Hematopoietic multipotent progenitor cell treated with erythropoietin and hydrocortisone succinate and interleukin-3 and kit ligand, for 15 days (in vitro differentiated cells): ENCODE data around the gene PROKR2.

Experiments used
- DNase-seq: peaks from one replicate; pipeline ENCODE4 v3.0.0-alpha.2; 2015; ENCODE audit warnings: low spot score

The PROKR2 gene

DNA sequence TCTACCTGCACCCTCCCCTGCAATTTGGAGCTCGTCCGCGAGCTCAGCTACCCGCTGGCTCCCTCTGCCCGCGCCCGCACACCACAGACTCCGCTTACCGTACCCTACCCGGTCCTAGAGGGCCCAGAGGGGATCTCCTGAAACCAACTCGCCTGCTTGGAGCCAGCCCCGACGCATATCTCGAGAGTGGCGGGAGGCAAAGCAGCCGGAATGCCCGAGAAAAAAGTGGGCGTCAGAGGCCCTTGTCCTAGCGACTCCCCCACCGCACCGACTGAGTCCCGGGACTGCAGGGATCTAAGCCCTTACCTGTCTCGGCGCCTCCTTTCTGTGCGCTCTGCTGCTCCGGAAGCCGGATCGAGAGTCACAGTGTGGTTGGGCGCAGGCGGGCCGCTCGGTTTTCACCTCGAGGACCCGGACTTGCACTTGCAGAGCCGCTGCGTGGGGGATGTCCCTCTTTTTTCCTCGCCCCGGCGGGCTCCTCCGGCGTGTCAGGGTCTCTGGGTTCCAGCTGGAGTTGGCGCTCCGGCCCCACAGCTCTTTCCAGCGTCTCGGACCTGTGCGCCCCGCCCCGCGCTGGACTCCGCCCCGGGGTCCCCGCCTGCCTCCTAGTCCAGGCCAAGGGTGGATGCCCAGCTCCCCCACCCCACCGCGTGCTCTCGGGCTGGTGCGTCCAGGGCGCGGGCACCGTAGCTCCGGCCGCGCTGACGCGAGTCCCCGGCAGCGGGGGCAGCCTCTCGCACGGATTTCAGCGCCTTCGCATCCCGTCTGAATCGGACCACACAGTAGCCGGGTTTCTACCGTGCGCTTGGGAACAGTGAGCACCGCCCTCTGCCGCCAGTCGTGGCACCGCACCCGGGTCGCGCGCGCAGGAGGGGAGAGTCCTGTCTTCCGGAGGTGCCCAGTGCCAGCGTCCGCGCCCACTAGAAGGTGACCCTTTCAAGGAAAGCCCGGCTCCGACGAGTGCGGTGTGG, at the start of gene PROKR2:
TSS of gene PROKR2 (minus strand) at position 767 of the 971 bp plus-strand sequence. CDS start 2,585 bp downstream, outside the sequence.
- no peak for DNase-seq

DNA sequence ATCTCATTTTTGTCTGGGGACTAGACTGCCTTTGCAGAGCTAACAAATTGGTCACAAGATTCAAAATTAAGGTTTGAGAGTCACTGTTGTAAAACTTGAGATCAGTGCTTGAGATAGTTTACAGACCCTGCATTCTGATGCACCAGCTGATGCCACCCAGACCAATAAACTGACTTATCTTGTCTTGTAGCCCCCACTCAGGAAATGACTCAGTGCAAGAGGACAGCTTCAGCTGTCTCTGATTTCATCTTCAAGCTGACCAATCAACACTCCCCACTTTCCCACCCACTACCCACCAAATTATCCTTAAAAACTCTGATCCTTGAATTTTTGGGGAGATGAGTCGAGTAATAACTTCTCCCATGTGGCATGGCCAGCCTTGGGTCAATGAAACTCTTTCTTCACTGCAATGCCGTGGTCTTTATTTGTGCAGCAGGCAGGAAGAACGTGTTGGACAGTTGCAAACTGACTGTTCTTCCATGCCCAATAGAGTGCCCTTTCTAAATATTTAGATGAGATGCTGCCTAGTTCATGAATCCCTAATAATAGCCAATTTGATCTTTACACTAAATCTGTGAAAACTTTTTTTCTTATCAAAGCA, 48.3 kb upstream of the PROKR2 start:
- DNase-seq, result no peak

DNA sequence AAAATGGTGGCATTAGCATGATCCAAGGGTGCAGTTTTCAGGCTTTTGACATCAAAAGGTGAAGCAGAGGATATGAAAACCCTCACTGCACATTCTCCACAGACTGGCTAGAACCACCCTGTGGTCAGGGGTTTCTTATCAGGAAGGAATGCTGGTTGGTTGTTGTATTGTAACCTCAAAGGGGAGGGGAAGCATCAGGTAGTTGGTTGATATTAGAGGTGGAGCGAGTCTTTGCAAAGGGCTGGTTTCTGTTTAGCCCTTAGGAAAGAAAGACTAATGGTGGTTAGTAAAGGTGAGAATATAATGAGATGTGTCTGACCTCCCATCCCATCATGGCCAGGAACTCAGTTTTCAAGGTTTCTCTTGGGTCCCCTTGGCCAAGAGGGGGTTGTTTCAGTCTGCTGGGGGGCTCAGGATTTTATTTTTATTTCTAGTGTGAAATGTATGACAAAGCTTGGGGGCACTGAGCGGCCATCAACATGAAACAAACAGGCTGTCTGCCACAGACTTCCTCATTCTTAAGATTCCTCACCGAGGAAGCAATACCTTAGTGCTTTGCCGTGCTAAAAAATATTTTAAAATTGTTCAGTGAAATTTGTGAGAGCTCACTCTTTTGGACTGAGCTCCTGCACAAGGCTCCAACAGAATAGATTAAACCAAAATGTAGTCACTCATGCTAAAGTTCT, 47.5 kb upstream of the PROKR2 start:
- DNase-seq, result no peak

DNA sequence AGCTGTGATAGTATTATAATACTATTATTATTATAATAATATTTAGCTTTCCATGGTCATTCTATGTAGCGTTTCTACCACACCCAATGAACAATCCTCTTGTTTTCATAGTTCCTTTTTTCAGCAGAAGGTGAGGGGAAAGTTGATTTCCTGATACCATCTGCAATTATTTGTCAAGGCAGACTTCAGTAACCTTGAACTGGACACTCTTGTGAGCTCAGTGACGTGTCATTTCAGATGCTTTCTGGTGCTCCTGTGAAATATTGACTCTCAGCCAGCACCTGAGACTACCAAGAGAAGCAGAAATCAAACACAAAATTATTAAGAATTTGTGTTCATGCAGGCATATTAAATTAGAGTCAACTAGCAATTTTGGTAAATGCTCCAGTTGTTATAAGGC, 46.0 kb upstream of the PROKR2 start:
- no peak for DNase-seq

DNA sequence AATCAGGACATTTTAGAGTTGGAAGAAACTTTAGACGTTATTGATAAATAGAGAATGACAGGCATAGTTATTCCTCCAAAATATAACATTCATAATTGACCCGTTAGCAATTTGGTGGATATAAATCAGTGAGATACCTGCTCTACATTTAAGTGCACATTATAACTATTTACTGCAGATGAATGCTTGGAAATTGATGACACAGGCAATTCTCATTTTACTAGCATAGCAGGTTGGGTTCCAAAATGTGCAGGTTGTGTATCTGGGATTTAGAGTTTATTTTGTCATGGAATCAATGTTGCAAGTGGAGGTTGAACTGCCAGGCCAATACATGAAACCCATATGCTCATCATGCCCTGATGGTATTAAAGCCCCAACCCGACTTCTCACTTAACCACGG, 44.4 kb upstream of the PROKR2 start:
- DNase-seq, result no peak

DNA sequence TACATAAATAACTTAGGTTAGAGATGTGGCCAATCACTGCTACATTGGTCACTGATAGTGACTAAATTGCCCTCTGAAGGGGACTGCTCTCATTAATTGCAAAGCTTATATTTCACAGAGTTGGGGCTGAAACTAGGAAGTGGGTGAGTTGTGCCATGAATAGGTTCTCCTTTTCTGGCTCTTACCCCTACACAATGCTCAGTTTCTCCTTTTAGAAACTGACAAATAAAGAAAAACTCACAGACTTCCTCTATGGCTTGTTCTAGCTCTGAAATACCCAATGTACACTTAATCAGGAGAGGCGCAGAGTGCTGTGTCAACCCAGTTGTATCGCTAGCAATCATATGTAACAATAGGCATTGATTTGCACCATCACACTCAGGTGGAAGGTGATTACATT, 41.2 kb upstream of the PROKR2 start:
- no peak for DNase-seq

DNA sequence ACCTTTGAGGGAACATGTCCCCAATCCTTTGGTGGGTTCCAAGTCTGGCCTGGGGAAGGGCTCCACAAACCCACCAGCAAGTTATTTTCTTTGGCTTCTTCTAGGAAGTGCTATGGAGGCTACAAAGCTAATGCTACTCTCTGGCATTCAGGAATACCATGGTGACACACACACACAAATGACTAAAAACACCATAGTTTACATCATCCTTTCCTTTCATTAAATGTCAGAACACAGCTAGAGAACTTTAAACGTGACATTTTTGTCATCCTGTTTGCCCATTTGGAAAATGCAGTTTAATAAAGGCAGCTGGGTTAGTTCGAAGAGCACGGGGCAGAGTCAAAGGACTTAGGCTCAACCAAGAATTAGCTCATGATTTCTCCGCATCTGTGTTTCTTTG, 40.2 kb upstream of the PROKR2 start:
- DNase-seq, result no peak

DNA sequence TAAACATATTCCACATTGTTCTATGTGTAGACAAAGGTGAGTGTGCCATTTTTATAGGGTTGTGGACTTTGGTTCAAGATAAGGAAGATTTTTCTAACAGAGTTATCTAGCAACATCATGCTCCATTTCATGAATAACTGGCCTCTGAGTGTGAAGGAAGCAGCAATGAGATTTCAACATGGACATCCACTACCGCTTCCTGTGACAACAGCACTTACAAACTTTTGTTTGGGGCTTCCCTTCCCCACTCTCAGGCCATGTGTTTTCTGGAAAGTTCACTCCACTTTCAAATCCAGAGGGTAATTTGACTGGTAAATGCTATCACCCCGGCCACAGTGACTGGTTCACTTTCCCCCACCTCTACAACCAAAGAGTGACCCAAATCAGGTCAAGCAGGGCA, 38.1 kb upstream of the PROKR2 start:
- DNase-seq, result no peak

DNA sequence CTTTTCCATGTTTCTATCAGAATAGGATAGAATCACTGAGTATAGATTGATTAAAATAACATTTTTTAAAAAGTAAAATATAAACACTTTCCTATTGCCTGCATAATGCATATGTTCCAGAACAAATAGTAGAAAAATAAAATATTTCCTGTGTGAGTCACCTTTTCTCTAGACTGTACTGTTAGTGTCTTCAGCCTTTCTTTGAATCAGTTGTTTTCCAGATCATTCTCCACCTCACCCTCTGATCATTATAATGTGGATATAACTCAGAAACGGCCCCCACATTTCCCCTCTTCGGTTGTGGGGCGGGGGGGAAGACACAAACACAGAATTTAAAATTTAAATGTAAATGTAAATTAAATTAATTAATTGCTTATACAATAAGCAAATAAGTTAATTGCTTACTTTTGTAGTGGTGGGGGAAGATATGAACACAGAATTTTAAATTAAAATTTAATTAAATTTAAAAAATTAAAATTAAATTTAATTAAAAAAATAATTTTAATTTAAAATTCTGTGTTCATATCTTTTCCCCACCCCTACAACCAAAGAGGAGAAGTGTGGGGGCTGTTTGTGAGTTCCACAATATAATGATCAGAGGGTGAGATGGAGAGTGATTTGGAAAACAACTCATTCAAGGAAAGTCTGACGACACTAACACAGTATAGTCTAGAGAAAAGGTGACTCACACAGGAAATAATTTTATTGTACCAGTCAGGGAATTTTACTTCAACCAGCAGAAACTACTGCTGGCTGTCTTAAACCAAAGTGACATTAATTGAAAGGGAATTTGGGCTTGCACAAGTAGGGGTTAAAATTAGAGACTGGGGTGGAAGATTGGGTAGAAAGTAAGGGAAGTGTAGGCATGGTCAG, 37.1 kb upstream of the PROKR2 start:
- DNase-seq, result no peak

DNA sequence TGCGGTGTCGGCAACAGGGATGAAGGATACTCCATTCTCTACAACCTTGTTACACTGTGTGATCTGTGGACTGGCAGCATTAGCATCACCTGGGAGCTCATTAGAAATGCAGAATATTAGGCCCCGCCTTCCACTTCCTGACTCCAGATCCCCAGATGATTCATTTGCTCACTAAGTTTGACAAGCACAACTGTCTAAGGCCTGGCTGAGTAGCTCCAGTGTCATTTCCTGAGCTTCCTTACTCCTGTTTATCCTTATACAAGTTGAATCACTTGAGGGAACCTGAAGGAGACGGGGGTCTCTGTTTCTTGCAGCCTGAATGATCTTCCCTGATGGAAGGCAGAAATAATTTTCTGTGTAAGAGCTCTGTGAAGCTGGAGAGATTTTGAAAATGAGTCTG, 32.7 kb upstream of the PROKR2 start:
- no peak for DNase-seq

DNA sequence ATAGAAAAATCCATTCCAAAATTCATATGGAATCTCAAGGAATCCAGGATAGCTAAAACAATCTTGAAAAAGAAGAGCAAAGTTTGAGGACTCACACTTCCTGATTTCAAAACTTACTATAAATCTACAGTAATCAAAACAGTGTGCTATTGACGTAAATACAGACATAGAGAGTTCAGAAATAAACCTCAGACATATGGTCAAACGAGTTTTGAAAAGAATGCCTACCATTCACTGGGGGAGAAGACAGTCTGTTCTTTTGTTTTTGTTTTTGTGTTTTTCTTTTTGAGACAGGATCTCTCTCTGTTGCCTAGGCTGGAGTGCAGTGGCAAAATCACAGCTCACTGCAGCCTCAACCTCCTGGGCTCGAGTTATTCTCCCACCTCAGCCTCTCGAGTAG, 25.3 kb upstream of the PROKR2 start:
- no peak for DNase-seq

DNA sequence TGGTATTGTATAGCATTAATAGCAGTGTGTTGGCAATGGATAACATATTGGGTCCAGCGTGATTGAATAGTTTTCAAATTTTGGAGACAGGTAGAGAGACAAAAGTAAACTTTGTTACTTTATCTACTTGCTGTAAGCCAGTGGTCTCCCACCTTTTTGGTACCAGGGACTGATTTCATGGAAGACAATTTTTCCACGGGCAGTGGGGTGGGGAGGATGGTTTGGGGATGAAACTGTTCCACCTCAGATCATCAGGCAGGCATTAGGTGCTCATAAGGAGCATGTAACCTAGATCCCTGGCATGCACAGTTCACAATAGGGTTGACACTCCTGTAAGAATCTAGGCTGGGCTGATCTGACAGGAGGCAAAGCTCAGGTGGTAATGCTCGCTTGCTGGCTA, 14.6 kb upstream of the PROKR2 start:
- DNase-seq, result no peak

DNA sequence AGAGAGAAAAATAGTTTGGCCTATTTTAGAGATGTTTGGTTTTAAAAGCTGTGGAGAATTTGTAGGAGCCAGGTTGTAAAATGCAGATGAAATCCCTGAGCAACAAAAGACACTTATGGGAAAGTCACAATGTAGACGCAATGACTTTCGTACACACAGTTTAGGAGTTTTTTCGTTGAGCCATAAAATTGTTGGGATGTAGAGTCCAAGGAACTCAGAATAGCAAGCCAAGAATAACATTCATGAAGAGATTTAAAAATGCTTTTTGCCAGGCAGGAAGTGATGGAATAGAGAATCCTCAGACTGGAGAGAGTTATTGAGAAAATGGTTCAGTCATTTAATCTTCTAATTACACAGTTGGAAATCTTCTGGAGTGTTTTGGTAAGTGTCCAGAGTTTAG, 11.5 kb upstream of the PROKR2 start:
- DNase-seq, result no peak

DNA sequence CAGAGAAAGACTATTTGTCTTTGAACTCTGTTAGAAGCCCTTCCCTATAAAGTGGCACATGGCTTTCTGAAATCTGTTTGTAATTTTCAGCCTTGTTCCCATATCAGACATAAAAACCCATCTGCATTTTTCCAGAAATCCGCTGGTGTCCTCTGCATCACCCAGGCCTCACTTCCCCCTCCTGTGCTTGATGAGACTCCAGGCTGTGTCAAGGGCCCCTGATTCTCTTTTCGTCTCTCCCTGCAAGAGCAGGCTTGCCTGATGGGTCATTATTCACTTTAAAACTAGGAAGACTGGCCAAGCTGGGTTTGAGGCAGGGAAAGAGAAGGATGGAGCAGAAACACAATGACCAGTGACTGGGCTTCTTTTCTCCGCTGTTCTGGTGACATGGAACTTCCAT, 10.6 kb upstream of the PROKR2 start:
- DNase-seq, result no peak

DNA sequence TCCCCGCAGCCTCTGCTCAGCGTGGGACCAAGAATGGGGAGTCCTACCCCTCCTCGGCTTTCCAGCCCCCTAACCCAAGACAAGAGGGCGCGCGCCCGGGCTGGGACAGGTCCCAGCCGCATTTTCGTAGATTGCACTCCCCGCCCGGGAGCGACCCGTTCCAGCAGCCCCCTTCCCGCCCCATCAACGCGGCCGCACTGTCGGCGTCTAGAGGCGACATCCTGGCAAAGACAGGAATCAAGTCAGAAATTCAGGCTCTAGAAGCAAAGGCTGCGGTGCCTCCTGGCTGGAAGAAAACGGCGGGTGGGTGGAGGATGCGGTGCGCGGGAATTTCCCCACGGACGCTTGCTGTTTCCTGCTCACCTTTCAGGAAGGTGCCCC, 957 bp downstream of the PROKR2 start:
- DNase-seq, result no peak

DNA sequence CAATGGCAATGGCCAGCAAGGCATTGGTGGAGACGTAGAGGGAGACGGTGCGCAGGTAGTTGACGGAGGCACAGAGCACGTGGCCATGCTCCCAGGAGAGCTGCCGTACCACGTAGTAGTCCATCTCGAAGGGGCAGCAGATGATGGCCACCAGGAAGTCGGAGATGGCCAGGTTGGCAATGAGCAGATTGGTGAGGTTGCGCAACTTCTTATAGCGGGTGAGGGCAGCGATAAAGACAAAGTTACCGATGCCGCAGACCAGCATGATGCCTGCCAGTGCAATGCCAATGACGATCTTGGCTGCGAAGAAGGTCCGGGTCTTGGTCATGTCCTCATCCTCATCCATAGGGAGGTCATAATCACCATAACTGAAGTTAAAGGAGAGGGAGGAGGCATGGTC, 2.8 kb downstream of the PROKR2 start:
- DNase-seq, result no peak

DNA sequence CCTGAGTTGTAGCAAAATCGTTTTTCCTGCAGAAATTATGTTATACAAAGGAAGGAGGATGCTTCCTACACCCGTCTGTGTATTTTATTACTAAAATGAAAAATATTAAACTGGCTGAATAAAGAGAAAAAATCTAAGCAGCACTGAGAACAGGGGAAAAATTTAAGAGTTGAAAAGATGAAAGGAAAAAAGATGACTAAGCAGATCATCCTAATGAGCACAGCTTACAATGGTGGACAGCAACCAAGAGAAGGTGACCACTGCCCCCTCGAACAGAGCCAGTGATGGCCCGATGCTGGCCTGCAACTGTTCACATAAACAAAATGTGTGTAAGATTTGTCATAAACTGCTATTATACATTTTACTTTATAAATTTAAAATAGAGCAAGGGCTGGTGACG, 4.2 kb downstream of the PROKR2 start:
- no peak for DNase-seq

DNA sequence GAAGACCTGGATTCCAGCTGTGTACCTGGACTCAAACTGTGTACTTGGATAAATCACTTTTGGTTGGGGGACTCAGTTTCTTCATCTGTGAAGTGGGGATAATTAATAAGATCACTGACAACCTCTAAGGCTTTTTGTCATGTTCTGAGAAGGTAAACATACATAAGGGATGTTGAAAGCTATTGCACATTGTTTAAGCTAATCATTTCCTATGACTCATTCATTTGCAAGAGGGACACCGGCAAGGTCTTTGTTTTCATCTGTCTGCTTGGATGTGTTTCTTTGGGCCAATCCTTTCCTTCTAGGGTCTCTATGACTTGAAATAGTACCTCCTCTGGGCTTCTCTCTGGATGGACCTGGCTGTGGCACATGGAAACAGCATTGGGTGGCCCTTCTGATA, 6.8 kb downstream of the PROKR2 start:
- DNase-seq, result no peak

DNA sequence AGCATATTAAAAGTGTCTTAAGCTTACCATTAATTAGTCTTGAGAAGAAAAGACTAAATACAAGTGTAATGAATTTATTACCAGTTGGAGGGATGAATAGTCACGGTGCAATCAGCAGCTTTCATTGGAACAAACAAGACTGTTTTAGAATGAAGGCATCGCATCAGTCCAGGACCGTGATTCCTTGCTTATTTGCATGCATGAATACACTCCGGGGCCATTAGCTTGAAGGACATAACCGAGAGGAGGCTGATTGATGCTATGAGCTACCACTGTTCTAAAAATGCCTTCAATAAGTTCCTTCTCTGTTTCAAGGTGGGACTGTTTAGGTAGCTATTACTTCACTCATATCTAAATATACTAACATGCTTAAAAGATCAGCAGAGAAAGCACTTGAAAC, 17.9 kb downstream of the PROKR2 start:
- no peak for DNase-seq

DNA sequence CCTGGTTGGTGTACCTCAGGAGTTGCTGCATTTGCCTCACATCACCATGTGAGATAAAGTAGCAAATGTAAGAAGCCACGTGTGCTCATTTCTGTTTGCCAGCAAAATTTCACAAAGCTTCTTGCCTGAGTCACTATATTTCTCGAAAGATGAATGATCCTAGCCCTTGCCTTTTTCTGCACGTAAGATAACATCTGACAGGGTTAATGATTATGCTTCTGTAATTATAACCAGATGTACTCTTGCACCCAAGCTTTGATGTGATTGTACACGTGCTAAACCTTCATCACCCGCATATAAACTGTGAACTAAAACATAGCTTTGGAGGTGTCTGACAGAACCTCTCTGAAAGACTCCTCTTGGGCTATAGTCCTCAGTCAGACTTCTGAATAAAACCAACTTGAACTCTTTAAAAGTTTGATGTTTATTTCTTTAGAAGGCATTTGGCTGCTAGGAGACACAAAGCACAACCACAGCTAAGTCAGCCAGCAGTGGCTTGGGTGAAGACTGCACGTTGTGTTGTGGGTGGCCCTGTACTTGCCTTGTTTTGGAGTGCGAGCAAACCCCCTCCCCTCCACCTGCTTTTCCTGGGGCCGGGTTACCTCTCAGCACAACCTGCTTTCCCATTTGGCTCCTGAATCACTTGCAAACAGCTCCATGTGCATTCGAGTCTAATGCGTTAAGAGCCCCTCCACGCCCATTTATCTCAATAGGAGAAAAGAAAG, 19.3 kb downstream of the PROKR2 start:
- DNase-seq, result no peak

DNA sequence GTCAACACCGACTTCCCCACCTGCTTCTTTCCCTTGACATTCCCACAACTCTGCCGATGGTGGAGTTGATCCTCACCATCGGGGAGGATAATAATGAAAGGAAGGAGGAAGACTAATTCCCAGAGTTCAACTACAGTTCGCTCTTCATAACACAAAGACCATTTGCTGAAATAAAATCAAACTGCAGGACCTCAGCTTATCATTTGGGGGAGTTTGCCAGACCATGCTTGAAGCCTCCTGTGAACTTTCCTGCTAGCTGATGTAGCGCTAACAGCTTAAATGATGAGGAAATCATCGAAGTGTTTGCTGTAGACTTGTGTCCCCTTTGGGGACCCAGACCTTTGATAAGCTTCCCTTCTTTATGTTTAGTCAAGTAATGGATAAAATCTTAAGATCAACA, 26.2 kb downstream of the PROKR2 start:
- no peak for DNase-seq
